VCaP (cell line): Measurements from ENCODE around the gene YIPF3.

Source experiments
- H3K27ac ChIP-seq: fragments of 450-650 bp; 2 replicates; pipeline ENCODE4 v1.5.1; 2017
- TF ChIP-seq, protein P1 (sequence below): fragments of 450-650 bp; conservative IDR thresholded peaks from 2 replicates; pipeline ENCODE4 v1.5.1; 2017; ENCODE audit warnings: mild to moderate bottlenecking, moderate library complexity

The YIPF3 gene

DNA sequence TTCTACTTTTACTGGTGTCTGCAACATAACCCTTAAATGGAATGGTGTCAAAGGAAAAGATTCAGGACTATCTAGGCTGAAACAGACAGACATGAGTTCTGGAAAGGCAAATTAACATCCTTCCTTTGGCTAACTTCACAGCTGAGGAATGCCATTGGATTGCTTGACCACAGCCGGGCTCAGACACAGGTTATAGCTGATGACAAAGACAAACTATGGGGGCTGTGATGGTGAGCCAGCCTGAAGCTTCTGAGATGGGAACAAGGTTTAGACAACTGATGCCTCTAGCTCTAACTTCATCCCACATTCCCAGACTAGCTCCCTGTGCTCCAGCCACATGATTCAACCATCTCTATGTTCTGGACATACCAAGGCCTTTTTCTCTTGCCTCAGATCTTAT, 15.5 kb upstream of the YIPF3 start:
- TF ChIP-seq, protein P1, sequence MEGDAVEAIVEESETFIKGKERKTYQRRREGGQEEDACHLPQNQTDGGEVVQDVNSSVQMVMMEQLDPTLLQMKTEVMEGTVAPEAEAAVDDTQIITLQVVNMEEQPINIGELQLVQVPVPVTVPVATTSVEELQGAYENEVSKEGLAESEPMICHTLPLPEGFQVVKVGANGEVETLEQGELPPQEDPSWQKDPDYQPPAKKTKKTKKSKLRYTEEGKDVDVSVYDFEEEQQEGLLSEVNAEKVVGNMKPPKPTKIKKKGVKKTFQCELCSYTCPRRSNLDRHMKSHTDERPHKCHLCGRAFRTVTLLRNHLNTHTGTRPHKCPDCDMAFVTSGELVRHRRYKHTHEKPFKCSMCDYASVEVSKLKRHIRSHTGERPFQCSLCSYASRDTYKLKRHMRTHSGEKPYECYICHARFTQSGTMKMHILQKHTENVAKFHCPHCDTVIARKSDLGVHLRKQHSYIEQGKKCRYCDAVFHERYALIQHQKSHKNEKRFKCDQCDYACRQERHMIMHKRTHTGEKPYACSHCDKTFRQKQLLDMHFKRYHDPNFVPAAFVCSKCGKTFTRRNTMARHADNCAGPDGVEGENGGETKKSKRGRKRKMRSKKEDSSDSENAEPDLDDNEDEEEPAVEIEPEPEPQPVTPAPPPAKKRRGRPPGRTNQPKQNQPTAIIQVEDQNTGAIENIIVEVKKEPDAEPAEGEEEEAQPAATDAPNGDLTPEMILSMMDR = no peak
- no peak overlapping the region for H3K27ac ChIP-seq

DNA sequence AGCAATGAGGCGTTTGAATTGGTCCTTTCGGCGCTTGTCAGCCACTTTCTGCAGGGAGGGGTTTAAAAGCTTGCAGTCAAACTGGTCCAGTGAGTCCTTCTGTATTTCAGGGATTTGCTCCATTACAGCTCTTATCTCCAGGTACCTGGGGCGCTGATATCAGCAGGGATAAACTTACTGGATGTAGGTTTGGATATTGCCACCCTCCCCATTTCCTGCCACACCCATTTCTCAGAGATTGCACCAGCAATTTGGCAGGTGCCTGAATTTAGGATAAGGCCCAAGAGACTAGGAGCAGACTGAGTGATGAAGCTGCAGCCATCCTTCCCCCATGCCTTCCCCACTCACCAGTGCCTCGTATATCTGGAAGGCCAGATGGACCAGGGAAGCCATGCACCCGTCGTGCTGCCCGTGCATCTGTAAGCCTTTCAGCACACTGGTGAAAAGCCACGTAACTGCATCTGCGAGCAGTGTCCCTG, 7.8 kb upstream of the YIPF3 start:
- TF ChIP-seq, protein P1 = no peak
- H3K27ac ChIP-seq = peak overlapping the region; percentile 79

DNA sequence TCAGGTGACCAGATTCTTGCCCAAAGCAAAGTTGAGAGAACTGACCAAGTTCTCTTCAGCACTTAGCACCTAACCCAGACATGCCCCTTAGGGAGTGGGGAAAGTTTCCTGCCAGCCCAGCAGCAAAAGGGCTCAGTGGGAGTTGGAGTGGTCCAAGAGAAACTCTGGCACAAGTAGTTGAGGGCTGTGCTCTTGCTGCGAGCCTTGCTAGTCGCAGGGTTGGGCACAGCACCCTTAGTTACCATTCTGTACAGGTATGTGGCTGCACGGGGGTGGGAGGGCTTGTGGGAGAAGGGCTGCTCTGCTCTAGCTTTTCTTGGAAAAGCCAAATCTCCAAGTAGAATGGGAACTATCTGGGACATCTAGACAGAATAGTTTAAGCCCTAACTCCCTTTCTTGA, 6.6 kb upstream of the YIPF3 start:
- TF ChIP-seq, protein P1 = no peak
- H3K27ac ChIP-seq = peak overlapping the region; percentile 79

DNA sequence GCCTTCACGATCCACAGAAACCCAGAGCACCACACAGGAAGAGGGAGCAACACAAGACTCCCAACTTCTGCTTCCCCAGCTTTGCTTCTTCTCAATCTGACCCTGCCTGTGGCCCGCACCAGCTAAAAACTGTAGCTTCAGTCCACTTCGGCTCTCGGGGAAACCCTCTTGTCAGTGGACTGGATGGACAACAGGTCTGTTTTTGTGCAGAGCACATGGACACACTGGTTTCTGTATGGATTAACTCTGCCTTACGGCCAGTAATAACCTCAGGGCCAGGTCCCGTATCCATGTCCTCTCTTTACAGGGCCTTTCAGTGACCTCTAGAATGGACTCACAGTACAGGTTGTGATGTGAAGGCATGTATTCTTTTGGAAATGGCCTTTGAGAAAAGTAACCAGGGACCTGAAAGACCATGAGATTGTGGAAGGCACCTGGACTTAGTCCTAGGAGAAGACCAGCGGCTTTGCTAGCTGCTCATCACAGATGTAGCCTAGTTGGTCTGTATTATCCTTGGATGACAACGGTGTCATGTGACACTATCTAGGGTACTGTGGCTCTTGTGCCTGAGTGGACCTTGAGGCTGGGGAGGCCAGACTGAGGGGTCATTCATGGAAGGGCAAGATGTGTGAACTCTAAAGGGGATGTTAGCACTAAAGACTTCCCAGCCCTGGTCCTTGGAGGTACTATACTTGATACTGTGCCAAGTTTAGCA, 6.0 kb upstream of the YIPF3 start:
- TF ChIP-seq, protein P1 = no peak
- H3K27ac ChIP-seq = peak overlapping the region; percentile 79

DNA sequence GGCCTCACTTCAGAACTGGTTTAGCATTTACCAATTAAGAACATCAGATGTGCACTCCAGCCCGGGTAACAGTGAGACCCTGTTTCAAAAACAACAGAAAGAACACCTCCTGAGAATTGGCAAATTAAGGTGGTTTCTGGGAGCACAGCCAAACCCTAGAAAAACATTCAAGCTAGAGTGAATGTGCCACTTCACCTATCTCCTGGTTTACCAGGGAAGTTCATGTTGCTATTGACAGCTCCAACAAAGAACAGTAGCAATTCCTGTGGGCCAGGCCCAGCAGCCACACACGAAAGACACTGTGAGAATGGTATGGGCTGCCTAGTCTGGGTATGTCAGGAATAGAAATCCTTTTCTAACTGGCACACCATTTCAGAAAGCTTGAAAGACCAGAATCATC, 5.1 kb upstream of the YIPF3 start:
- TF ChIP-seq, protein P1 = no peak
- peak overlapping the region; percentile 79 for H3K27ac ChIP-seq

DNA sequence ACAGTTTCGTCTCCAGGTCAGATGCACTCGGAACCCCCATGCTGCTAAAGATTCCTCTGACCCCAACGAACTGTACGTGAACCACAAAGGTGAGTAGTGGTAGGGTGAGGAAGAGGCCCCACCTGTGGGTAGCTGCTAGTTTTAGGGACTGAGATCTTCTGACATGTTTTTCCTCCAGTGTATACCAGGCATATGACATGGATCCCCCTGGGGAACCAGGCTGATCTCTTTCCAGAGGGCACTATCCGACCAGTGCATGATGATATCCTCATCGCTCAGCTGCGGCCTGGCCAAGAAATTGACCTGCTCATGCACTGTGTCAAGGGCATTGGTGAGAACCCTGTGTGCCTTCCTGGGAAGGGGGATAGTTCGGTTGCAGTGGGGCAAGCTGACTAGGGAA, 3.4 kb upstream of the YIPF3 start:
- TF ChIP-seq, protein P1 = no peak
- H3K27ac ChIP-seq = no peak overlapping the region

DNA sequence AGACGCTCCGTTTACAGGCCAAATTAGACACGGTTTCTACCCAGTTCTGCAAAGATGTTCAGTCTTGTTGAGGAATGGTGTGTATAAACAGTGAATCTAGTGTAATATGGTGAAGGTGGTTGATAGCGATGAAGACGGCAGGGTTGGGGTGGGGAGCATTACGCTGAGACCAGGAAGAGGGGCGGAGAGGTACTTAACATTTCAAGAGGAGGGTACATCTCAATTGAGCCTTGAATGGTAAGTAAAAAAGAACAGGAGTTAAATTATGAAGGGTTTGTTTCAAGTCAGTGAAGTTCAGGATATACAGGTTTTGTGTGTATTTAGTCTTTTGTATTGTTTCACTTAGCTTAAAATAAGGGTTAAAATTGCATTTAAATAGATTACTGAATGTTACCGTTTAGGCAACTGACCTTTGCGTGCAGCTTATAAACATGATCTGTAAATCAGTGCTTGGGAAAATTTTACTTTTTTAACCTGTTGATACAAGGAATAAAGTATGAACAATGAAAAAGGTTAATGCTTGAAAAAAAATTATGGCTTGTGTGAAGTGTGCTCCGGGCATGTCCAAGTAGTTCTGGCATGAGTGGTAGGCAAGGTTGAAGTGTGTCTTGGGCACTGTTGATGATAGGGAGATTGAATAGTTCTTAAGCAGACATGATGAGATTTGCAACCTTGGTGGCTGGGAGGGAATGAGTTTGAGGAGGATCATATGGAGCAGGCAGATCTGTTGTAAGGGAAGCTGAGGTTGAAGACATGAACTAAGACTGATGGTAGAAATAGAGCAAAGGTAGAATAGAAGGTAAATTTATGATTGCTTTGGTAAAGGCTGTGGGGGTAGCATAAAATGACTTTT, 1.0 kb upstream of the YIPF3 start:
- TF ChIP-seq, protein P1 = no peak
- peak overlapping the region; percentile 96 for H3K27ac ChIP-seq
